Smooth muscle cell of the brain vasculature (primary cell): Measurements from ENCODE around the gene SLC29A3.
"Not testable (repeated sequence)": the region's sequence is repeated elsewhere in the genome, so short reads cannot be mapped to it uniquely, and the experiment has no call there.

Experiments used
- DNase-seq: peaks from one replicate; pipeline ENCODE4 v3.0.0-alpha.2; 2012; ENCODE audit warnings: low read depth, low spot score

Gene SLC29A3

DNA sequence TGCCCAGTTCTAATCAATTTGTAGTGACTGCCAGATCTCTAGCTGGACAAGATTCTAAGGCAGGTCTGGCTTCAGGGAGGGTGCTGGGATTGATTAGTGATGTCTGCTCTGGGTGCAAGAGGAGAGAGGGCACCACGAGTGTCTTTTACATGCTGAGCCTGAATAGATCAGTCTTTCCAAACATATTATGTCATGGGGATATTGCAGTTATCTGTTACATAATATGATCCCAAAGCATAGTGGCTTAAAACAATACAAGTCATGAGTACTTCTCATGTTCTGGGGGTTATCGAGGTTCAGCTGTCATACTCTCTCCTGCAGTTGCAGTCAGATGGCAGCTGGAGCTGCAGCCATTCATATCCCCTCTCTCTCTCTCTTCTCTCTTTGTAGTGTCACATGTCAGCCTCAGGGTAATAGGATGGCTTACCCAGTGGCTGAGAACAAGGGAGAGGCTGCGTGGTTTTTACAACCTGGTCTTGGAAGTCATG lies 26.0 kb downstream of the SLC29A3 start:
- DNase-seq: no peak

GRCh38 chr10:71345694-71346093 lies 26.6 kb downstream of the SLC29A3 start:
- no peak for DNase-seq

GRCh38 chr10:71346731-71347130 lies 27.7 kb downstream of the SLC29A3 start:
- DNase-seq: no peak

GRCh38 chr10:71347587-71348395 lies 28.7 kb downstream of the SLC29A3 start:
- no peak for DNase-seq

DNA sequence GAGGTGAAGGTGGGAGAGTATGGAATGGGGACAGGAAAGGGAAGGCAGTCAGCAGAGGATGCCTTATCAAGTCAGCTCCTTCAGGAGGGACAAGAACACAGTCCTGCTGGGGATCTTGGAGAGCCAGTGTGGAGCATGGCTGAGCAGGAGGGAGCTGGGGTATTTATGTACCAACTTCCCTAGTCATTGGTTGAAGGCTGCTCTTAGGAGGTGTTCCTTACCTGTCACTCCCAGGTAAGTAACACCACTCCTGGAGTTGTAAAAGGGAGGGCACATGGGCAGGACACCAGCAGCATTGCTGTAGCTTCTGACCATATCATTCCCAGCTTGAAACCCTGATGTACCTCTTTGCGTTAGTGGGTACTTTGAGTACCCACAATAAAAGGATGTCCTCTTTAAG lies 29.8 kb downstream of the SLC29A3 start:
- DNase-seq: no peak

- no peak for DNase-seq
These were observed 30.3 kb downstream of the SLC29A3 start for GRCh38 chr10:71349406-71349805.

DNA sequence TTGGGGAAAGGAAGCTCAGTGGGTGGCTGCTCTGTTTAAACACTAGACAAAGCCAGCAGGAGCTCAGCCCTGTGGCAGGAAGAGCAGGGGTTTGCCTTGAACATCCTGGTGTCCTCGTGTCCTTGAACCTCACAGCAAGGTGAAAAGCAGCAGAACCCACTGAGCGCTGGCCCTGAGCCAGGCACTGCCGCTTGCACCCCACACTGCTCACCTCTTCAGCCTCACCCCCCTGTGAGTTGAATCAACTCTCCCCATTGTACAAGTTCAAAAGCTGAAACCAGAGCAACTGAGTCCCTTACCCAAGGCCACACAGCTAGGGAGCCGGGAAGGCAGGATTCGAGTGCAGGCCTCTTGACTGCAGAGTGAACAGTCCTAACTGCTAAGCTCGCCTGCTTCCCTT lies 32.0 kb downstream of the SLC29A3 start:
- no peak for DNase-seq

- no peak for DNase-seq
These were observed 32.7 kb downstream of the SLC29A3 start for GRCh38 chr10:71351628-71352319.

- DNase-seq: no peak
These were observed 34.6 kb downstream of the SLC29A3 start for GRCh38 chr10:71353639-71354038.

DNA sequence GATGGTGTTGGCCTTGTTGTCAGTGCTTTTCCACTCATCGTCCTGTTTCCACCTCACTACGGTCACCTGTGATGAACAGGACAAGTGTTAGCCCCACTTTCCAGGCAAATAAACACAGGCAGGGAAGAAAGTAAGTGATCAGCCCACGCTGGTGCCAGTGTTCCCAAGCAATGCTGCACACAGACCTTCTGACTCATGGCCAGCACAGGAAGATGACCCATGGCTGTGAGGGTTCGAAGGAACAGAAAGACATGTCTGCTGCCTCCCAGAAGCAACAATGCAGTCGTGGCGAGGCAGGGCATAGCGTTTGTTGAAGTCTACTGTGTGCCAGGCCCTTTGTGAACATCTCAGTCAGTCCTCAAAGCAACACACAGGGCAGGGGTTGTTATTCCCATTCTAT lies 35.7 kb downstream of the SLC29A3 start:
- DNase-seq: no peak

DNA sequence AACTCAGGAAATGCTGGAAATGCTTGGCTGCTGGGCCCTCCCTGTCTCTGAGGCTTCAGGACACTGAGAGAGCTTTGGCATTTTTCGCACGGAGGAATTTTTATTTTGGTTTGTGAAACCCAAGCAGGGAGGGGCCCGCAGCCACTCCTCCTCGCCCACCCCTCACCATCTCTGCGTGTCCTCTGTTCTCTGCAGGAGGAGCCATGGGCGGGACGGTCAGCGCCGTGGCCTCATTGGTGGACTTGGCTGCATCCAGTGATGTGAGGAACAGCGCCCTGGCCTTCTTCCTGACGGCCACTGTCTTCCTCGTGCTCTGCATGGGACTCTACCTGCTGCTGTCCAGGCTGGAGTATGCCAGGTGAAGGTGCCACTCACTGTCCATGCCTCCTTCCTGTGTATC lies 36.8 kb downstream of the SLC29A3 start:
- DNase-seq: no peak

DNA sequence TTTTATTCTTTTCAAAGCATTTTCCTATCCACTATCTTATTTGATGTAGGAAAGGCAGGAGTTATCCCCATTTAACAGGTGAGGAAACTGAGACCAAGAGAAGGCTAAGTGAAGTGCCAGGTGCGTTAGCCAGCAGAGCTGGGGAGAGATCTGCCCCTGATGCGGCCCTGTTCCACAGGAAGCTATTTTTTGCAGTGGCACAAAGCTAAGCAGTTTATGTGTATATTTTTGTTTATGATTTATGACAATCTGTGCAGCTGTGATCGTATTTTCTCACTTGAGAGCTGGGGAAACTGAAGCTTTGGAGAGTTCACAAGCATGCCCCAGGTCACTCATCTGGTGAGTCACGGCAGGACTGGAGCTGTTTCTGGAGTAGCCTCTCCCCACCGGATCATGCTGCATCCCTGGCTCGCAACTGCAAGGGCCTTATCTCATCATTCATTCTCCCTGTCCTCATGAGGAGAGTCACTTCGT lies 38.8 kb downstream of the SLC29A3 start:
- DNase-seq: no peak

DNA sequence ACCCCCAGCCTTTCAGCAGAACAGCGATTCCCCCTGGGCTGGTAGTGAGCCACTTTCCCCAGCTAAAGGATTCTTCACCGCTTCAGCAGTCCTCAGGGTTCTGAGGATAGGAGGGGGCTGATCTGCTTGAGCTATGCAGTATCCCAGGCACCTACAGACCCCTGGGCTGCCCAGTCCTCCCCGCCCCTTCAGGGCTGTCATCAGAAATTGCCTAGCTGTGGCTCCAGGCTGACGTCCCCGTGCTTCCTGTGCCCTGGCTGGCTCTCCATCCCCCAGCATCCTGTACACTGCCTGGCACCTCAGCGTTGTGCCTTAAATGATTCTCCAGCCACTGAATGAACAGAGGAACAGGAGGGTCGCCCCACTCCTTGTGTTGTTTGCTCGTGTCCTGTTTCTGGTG lies 39.2 kb downstream of the SLC29A3 start:
- no peak for DNase-seq

- not testable (repeated sequence) for DNase-seq
These were observed 39.8 kb downstream of the SLC29A3 start for GRCh38 chr10:71358906-71359305.

- DNase-seq: no peak
These were observed 40.4 kb downstream of the SLC29A3 start for GRCh38 chr10:71359364-71360046.

DNA sequence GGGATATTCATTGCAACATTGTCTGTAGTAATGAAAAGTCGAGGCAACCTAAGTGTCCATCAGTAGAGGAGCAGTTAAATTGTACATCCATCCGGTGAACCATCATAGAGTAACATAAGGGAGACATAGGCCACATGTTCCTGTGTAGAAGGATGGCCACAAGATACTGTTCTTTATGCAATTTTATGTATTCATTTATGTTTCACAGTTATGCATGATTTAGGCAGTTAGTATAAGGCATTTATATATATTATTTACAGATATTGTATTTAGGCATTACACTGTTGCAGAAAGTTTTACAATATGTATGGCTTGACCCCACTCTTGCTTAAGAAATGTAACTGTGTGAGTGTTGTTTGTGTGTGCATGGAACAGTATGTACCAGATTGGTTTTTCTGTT lies 41.7 kb downstream of the SLC29A3 start:
- DNase-seq: no peak

GRCh38 chr10:71361581-71361980 lies 42.5 kb downstream of the SLC29A3 start:
- DNase-seq: no peak

- no peak for DNase-seq
These were observed 43.1 kb downstream of the SLC29A3 start for GRCh38 chr10:71362141-71362540.

- no peak for DNase-seq
These were observed 44.9 kb downstream of the SLC29A3 start for GRCh38 chr10:71363936-71364335.

- DNase-seq: no peak
These were observed 46.3 kb downstream of the SLC29A3 start for GRCh38 chr10:71365366-71365765.

- no peak for DNase-seq
These were observed 47.6 kb downstream of the SLC29A3 start for GRCh38 chr10:71366690-71367089.

DNA sequence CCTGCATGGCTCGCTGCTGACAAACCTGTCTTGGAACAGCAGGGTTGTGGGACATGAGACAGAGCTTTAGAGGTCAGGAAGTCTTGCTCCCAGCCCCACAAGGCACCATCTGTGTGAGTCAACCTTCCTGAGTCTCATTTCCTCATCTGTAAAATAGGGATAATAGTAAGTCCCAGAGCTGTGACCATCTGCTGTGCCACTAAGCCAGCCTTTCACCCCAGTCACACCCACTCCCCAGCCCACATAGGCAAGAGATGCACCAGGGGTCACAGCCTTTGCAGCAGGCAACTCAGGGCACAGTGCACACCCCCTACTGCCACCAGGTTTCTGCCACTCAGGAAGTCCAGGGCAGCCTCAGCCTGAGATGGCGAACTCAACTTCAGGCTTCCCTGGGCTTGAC lies 48.2 kb downstream of the SLC29A3 start:
- DNase-seq: no peak
